CD4-positive, alpha-beta T cell (primary cell): Measurements from ENCODE around the gene FIG4. TPM values are rescaled to one million over a fixed set of nuclear protein-coding genes. Genes with fewer than 3 reads are reported as not detected.

ENCODE experiments used
- ATAC-seq: fragments of 200-7000 bp; cut with Tn5 transposase; one replicate; pipeline ENCODE4 v1.10.0; 2022; ENCODE audit warnings: mild to moderate bottlenecking; ENCODE audit not compliant: poor library complexity
- CTCF ChIA-PET: fragments of 350-600 bp; sonication (Branson Sonifier 250); formaldehyde crosslinking; loops from one replicate; lab custom pipeline; 2021; ENCODE audit warnings: antibody characterized with exemption, inconsistent platforms; lab: Charles Lee
- POLR2A ChIA-PET: fragments of 350-600 bp; sonication (Branson Sonifier 250); formaldehyde crosslinking; loops from one replicate; lab custom pipeline; 2021; ENCODE audit warnings: antibody characterized with exemption, inconsistent platforms; lab: Charles Lee
- DNase-seq, 14 experiments: peaks; one replicate each; pipeline ENCODE4 v3.0.0-alpha.2; 2013 to 2020; ENCODE audit warnings: mixed read lengths in 2 of 14
- H3K27ac ChIP-seq, 2 donors: one replicate each; pipeline versions ENCODE4 v1.5.1 to v1.7.0; 2013; ENCODE audit warnings: low read length in 2 of 2, low read depth in 1 of 2, mild to moderate bottlenecking in 1 of 2
- H3K27me3 ChIP-seq, 2 experiments: 1 replicate in 1 of 2; 2 replicates in 1 of 2; pipeline versions ENCODE4 v1.6.1 to v1.7.0; 2013; ENCODE audit warnings: low read length in 2 of 2, control low read depth in 1 of 2, mild to moderate bottlenecking in 1 of 2, moderate library complexity in 1 of 2; ENCODE audit not compliant: insufficient read depth in 2 of 2, control insufficient read depth in 1 of 2
- H3K36me3 ChIP-seq: one replicate; pipeline ENCODE4 v1.6.1; 2013; ENCODE audit warnings: low read length, control low read depth; ENCODE audit not compliant: insufficient read depth
- H3K4me1 ChIP-seq: one replicate; pipeline ENCODE4 v1.6.1; 2013; ENCODE audit warnings: low read length, control low read depth; ENCODE audit not compliant: insufficient read depth
- H3K4me3 ChIP-seq: one replicate; pipeline ENCODE4 v1.5.1; 2013; ENCODE audit warnings: mild to moderate bottlenecking, low read length, moderate library complexity
- H3K9me3 ChIP-seq, 2 experiments: 1 replicate in 1 of 2; 2 replicates in 1 of 2; pipeline versions ENCODE4 v1.6.1 to v1.7.0; 2013; ENCODE audit warnings: low read length in 2 of 2, mild to moderate bottlenecking in 2 of 2, control low read depth in 1 of 2, moderate library complexity in 1 of 2; ENCODE audit not compliant: control insufficient read depth in 1 of 2, insufficient read depth in 1 of 2
- H3K27ac Mint-ChIP-seq: one replicate; pipeline ENCODE4 v1.8.0; 2020; ENCODE audit warnings: mixed read lengths
- H3K27me3 Mint-ChIP-seq: one replicate; pipeline ENCODE4 v1.8.0; 2021; ENCODE audit warnings: mixed read lengths
- H3K36me3 Mint-ChIP-seq: one replicate; pipeline ENCODE4 v1.8.0; 2021; ENCODE audit warnings: low read depth, mixed read lengths
- H3K4me1 Mint-ChIP-seq: one replicate; pipeline ENCODE4 v1.8.0; 2021; ENCODE audit warnings: low read depth, mixed read lengths
- H3K4me3 Mint-ChIP-seq: one replicate; pipeline ENCODE4 v1.8.0; 2020; ENCODE audit warnings: mild to moderate bottlenecking, mixed read lengths
- H3K9me3 Mint-ChIP-seq: one replicate; pipeline ENCODE4 v1.8.0; 2020; ENCODE audit warnings: mixed read lengths
- intact Hi-C, 2 experiments: fragments of 100-400 bp; cut with DNase I in 1 of 2; cut with micrococcal nuclease in 1 of 2; formaldehyde crosslinking; loops; one replicate each; pipeline versions ENCODE4 v1.15.1 to v1.9.0; 2023 to 2025; cut with DNase I, micrococcal nuclease
- total RNA-seq, 174 experiments: library from RNA in 2 of 174; stranded (reverse) in 2 of 174; gene quantifications; one replicate each; pipeline ENCODE4 v1.2.3 and lab custom pipeline; 2021 to 2026
- TF ChIP-seq, protein P1 (sequence below): fragments of 200-600 bp; IDR thresholded peaks from one replicate; pipeline ENCODE4 v1.8.0; 2022; ENCODE audit warnings: antibody characterized with exemption, mild to moderate bottlenecking

The FIG4 gene
- total RNA-seq, 2 experiments from 2014 or later: 3.3 to 4.0 TPM

DNA sequence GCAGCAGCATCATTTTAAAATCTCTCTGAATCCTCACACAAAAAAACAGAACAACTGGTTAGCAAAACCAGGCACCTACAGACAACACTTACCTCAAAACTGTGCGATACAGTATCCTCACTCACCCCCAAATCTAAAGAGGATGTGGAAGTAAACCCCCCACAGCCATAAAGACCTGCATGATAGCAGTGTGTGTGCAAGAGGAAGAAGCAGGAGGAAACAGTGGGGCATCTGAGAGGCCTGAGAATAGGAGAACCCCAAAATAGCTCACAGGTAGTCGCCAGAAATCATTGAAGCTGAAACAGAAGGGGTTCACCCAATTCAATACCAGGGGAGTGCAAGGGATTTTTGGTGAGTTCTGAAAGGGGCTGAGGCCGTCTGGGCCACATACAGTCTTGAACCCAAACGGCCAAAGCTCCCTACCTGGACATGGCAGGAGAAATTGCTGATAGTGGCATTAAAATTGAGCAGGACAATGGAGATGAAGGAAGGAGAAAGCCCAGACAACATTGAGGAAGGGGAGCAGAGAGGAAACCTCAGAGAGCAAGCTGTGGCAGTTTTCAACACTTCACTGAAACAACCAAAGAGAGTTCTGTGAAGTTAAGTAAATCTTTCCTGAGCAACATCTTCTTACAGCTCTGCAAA is 129.7 kb downstream of the FIG4 start:
- Histone ChIP-seq H3K27me3 (no peaks in the 10 kb centered on the region), H3K27ac (no peak overlapping the region), H3K36me3 (peaks cover 5% of the 10 kb centered on the region), H3K9me3 (no peaks in the 10 kb centered on the region), H3K4me3 (no peak overlapping the region), H3K4me1 (no peaks in the 10 kb centered on the region)
- Mint-ChIP-seq H3K4me1 (no peaks in the 10 kb centered on the region), H3K4me3 (no peak overlapping the region), H3K27ac (no peak overlapping the region), H3K9me3 (no peaks in the 10 kb centered on the region), H3K27me3 (no peaks in the 10 kb centered on the region), H3K36me3 (peaks cover 44% of the 10 kb centered on the region)
- TF ChIP-seq, protein P1, sequence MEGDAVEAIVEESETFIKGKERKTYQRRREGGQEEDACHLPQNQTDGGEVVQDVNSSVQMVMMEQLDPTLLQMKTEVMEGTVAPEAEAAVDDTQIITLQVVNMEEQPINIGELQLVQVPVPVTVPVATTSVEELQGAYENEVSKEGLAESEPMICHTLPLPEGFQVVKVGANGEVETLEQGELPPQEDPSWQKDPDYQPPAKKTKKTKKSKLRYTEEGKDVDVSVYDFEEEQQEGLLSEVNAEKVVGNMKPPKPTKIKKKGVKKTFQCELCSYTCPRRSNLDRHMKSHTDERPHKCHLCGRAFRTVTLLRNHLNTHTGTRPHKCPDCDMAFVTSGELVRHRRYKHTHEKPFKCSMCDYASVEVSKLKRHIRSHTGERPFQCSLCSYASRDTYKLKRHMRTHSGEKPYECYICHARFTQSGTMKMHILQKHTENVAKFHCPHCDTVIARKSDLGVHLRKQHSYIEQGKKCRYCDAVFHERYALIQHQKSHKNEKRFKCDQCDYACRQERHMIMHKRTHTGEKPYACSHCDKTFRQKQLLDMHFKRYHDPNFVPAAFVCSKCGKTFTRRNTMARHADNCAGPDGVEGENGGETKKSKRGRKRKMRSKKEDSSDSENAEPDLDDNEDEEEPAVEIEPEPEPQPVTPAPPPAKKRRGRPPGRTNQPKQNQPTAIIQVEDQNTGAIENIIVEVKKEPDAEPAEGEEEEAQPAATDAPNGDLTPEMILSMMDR: no peak
- intact Hi-C loops: no loop called here
- no peak for ATAC-seq
- POLR2A ChIA-PET: no interaction called here
- CTCF ChIA-PET: interaction anchor here (0.8 kb wide), 1 partner anchor 16 kb away, joined by 4 read pairs; no protein-coding TSS in a partner anchor
- no peak for DNase-seq

GRCh38 chr6:109821428-109821827 is 130.3 kb downstream of the FIG4 start:
- ATAC-seq (no peak), DNase-seq (no peak)
- H3K4me3 Mint-ChIP-seq: no peak overlapping the region
- ChIA-PET CTCF (interaction anchor here (0.8 kb wide), 1 partner anchor 16 kb away, joined by 4 read pairs; no protein-coding TSS in a partner anchor), POLR2A (no interaction called here)
- intact Hi-C loops: no loop called here
- no peaks in the 10 kb centered on the region for H3K27me3 Mint-ChIP-seq
- no peak overlapping the region for H3K27ac Mint-ChIP-seq
- no peak overlapping the region for H3K4me3 ChIP-seq
- no peaks in the 10 kb centered on the region for H3K4me1 ChIP-seq
- H3K27ac ChIP-seq: no peak overlapping the region
- H3K9me3 Mint-ChIP-seq: no peaks in the 10 kb centered on the region
- TF ChIP-seq, protein P1: no peak
- peaks cover 44% of the 10 kb centered on the region for H3K36me3 Mint-ChIP-seq
- H3K4me1 Mint-ChIP-seq: no peaks in the 10 kb centered on the region
- H3K27me3 ChIP-seq: no peaks in the 10 kb centered on the region
- H3K9me3 ChIP-seq: no peaks in the 10 kb centered on the region
- peaks cover 5% of the 10 kb centered on the region for H3K36me3 ChIP-seq

- POLR2A ChIA-PET: no interaction called here
- Histone ChIP-seq H3K27me3 (no peaks in the 10 kb centered on the region), H3K27ac (no peak overlapping the region), H3K36me3 (peaks cover 3% of the 10 kb centered on the region), H3K9me3 (no peaks in the 10 kb centered on the region), H3K4me1 (no peaks in the 10 kb centered on the region), H3K4me3 (no peak overlapping the region)
- CTCF ChIA-PET: no interaction called here
- H3K27ac Mint-ChIP-seq: no peak overlapping the region
- peaks cover 55% of the 10 kb centered on the region for H3K36me3 Mint-ChIP-seq
- peaks cover 2% of the 10 kb centered on the region for H3K9me3 Mint-ChIP-seq
- ATAC-seq: no peak
- DNase-seq: no peak
- TF ChIP-seq, protein P1: no peak
- intact Hi-C loops: no loop called here
- H3K4me1 Mint-ChIP-seq: no peaks in the 10 kb centered on the region
- no peaks in the 10 kb centered on the region for H3K27me3 Mint-ChIP-seq
- no peak overlapping the region for H3K4me3 Mint-ChIP-seq
These were observed 133.0 kb downstream of the FIG4 start for GRCh38 chr6:109824105-109824504.
